NCI-H1436 (cell line): Measurements from ENCODE around the gene URGCP.
"Not testable (repeated sequence)": the region's sequence is repeated elsewhere in the genome, so short reads cannot be mapped to it uniquely, and the experiment has no call there.

ENCODE experiments used
- DNase-seq: peaks from one replicate; lab custom pipeline; 2025; lab: John Stamatoyannopoulos, UW

Gene URGCP

DNA sequence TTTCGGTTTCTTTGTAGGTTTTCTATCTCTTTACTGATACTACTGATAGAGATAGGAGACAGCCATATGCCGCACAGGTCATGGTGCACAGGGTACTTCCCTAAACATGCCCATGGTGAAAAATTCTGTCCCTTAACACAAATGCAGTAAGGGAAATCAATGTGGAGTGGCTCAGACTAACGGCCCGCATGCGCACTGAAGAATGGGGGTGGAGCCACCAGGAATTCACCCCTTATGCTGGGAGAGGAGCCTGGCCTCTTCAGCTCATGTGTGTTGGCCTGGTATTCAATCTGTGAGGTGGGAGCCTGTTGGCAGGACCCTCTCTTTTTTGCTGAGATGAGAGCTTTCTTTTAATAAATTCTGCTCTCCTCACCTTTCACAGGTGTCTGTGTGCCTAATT lies 8.4 kb upstream of the URGCP start:
- no peak for DNase-seq

GRCh38 chr7:43905956-43906330 lies 453 bp downstream of the URGCP start:
- no peak for DNase-seq

DNA sequence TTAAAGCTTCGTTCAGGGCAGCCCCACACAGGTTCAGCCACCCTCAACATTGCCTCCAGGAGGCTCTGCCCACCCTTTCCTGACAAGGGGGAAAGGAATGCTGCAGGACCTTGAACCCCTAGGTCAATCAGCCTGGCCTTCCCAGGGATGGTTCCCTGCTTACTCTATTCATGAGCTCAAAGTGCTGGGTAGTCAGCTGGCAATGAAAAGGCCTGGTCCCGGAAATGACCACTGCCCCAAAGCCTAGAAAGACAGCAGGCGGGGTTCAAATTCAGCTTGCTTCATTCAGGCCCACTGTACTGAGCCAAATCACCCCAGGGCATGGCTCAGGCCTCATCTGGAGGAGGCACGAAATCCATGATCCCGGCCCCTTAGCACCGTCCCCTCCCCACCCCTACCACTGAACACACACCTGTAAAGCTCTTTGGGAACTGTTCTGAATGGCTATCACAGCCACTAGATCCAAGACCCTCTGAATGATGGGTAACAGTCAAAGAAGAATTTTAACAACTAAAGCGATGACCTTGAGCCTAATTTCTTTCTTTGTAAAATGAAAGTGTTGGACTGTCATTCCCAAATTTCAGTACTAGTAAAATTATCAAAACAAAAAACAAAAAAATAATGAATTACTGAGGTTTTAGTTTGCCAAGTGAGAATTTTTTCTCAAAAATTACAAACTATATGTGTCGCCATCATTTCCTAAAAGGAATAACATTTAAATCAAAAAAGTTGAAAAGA lies 1.0 kb downstream of the URGCP start:
- no peak for DNase-seq

GRCh38 chr7:43904533-43905208 lies 1.7 kb downstream of the URGCP start:
- DNase-seq = no peak

DNA sequence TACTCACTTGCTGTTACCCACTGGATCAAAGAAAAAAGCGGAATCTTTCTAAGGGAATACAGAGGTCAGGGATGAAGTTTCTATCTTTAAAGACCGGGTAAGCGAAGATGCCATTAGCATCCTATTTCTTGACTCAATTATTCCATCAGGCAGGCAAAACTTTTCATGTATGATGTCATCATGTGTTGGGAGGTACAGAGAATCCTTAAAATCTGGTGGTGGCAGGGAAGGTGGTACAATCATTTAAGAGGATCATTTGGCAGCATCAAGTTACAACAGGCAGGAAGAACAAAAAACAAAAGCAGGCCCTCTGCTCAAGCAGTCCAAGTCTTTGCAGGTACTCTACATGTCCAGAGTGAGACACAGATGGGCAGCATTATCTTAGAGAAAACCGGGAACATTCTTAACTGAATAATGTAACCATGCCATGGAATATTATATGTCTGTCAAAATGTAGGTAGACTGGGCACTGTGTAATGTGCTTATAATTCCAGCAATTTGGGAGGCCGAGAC lies 3.8 kb downstream of the URGCP start:
- no peak for DNase-seq

DNA sequence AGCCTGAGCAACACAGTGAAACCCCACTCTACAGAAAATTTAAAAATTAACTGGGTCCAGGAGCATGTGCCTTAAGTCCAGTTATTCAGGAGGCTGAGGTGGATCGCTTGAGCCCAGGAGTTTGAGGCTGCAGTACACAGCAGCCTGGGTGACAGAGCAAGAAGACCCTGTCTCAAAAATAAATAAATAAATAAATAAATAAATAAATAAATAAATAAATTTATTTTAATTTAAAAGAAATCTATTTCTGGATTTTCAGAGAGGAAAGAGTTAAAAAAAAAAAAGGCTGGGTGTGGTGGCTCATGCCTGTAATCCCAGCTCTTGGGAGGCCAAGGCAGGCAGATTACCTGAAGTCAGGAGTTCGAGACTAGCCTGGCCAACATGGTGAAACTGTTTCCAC lies 7.8 kb downstream of the URGCP start:
- DNase-seq = not testable (repeated sequence)

DNA sequence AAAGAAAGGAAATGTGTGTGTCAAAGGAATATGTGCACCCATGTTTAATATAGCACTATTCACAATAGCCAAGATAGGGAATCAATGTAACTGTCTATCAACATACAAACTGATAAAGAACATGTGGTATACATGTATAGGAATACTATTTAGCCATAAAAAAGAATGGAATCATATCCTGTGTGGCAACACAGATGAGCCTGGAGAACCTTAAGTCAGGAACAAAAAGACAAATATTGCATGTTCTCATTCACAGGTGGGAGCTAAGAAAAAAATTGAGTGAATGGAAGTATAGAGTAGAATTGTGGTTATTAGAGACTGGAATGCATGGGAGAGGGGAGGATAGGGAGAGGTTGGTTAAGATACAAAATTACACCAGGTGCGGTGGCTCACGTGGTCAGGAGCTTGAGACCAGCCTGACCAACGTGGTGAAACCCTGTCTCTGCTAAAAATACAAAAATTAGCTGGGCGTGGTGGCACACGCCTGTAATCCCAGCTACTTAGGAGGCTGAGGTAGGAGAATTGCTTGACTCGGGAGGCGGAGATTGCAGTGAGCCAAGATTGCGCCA lies 10.5 kb downstream of the URGCP start:
- DNase-seq = no peak

GRCh38 chr7:43891069-43891955 lies 15.1 kb downstream of the URGCP start:
- no peak for DNase-seq

GRCh38 chr7:43890468-43890867 lies 15.9 kb downstream of the URGCP start:
- DNase-seq = no peak

GRCh38 chr7:43888993-43889945 lies 17.1 kb downstream of the URGCP start:
- DNase-seq = no peak

DNA sequence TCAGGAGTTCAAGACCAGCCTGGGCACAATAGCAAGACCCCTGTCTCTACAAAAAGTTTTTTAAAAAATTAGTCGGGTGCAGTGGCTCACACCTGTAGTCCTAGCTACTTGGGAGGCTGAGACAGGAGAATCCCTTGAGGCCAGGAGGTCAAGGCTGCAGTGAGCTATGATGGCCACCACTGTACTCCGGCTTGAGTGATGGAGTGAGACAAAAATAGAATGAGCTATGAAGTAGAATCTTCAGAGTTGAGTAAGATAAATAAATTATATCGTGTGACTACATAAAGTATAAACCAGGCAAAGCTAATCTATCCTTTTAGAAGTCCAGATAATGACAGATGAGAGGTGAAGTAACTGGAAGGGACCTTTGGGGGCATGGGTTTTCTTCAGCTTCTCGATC lies 21.8 kb downstream of the URGCP start:
- no peak for DNase-seq

DNA sequence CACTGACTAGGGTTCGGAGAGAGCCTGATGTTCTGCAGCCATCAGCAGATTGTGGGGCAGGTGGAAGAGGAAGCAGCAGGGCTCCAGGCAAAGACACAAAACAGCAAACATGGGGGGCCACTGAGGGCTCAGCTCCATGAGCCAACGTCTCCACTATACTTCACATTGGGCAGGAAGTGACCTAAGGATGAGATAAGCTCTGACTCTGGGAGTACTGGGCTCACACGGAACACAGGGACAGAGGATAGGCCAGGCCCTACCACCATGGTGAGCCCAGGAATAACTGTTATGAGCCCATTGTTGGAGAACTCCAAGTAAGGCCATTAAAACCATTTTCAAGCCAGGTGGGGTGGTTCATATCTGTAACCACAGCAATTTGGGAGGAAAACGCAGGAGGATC lies 22.2 kb downstream of the URGCP start:
- no peak for DNase-seq

GRCh38 chr7:43880596-43880995 lies 25.8 kb downstream of the URGCP start:
- no peak for DNase-seq

GRCh38 chr7:43879477-43879876 lies 26.9 kb downstream of the URGCP start:
- DNase-seq = no peak

DNA sequence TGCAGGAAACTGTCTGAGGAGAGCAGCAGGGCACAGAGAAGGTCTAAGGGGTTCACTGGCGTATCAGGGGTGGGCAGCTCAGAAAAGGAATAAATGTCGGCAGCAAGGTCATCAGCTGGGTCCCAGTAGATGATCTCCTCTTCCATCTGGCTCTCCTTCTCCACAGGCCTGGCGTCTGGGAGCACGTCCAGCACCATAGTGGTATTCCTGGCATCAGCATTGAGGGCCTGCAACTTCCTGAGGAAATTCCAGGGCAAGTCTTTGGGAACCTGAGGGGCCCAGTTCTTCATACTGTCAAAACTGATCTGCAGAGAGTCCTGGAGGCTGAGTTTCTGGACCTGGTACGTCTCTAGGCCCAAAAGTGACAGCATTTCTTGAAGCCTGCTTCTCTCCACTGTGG lies 27.5 kb downstream of the URGCP start:
- no peak for DNase-seq

DNA sequence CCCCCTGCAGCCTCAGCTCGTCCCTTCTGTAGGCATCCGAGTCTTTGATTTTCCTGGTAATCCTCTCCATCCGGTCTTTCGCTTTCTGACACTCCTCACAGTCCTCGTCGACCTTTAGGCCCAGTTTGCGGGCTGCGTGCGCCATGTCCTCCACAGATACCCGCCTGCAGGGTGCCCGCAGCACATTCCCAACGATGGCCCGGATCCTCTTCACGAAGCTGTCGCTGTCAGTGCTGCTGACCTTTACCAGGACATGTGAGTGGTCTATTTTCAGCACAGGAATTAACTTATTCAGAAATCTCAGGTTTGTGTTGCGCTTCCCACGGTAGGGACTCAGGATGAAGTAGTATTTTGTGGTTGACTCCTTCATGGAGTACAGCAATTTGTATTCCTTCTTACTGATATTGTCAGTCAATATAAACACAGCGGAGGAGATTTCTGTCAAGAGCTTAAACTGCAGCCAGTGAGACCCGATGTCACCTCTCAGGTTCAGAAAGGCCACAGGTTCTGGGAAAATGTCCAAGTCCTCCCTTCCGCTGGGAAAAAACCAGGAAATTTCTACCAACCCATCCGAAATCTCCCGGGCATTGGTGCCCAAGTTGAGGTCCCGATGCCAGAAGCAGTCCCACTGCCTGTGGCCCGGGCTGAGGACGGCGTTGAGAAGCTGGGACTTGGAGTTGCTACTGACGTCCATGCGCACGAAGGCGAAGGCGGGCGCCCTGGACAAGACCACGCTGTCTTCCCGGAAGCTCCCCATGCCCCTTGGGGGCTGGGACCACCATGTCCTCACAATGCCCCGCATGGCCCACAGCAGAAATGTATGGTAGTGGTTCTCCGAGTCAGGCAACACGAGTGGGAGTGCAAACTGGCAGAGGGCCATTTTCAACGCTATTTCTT lies 28.2 kb downstream of the URGCP start:
- DNase-seq = no peak

DNA sequence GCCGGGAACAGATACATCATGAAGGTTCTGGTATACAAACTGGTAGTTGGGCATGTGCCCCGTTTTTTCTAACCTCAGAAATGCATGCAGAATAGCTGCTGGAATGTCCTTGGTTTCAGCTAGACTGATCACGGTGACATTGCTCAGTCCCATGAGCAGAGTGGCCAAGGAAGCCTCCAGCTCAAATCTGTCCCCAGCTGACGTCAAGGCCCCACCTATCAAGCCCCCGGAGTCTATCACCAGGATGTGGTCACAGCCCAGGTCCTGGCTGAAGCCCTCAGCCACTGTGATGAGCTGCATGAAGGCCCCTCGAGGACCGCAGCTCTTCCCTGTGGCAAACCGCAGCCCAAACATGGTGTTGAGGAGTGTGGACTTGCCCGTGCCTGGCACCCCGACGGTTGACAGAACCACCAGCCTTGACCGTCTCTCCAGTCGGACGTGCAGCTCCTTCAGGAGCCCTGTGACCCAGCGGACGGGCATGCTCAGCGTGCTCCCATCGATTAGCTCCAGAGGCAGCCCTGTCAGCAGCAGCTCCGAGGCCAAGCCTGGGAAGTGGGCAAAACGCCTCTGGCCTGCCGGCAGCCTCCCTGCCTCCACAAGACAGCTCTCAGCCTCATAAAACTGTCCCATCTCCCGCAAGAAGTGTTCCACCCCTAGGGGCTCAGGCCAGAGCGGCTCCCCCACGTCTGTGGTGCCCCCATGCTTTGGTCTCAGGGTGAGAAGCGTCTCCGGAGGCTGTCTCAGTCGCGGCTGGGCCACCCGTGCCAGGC lies 29.2 kb downstream of the URGCP start:
- DNase-seq = no peak

DNA sequence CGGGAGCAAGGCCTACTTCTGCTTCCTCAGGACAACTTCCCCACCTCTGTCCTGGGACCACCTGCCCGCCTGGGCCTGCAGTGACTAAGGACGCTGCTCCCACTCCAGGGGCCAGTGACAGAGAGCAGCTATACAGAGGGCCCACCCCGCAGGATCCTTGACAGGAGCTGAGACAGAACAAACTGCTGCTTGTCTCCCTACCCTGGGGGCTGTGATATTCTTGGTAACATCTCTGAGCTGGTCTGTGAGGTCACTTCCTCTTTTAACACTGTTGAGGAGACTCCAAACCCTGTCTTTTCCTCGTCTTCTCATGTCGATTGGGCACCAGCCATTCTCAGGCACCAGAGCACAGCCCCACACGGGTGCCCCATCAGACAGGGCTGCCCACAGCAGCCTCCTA lies 30.2 kb downstream of the URGCP start:
- DNase-seq = no peak

DNA sequence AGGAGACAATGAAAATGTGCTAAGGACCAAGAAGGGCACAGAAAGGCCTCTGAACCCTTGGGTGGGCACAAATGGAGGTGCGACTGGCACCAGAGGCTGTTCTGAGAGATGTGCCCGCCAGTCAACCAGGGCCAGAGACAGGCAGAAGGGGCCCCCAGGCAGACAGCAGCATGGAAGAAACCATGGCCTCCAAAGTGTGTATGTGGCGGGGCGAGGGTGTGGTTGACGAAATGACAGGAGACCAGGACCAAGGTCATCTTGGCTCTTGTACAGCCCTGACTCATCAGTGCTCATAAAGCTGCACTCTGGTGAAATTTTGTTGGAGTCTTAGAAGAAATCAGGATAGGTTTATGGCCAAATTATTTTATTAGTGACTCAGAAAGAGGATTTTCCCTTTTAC lies 33.1 kb downstream of the URGCP start:
- no peak for DNase-seq
